Suprapubic skin (tissue), 4 donors: ENCODE data around the gene TTI1. TPM values are rescaled to one million over a fixed set of nuclear protein-coding genes. Genes with fewer than 3 reads are reported as not detected.
"Not testable (repeated sequence)": the region's sequence is repeated elsewhere in the genome, so short reads cannot be mapped to it uniquely, and the experiment has no call there.

Experiments used
- DNase-seq, 2 donors: peaks; one replicate each; pipeline ENCODE4 v3.0.0-alpha.2; 2019; ENCODE audit warnings: low spot score in 2 of 2
- H3K27ac ChIP-seq: fragments of 200-600 bp; sonication (generic); one replicate; pipeline ENCODE4 v1.5.1; 2019
- H3K27me3 ChIP-seq: fragments of 200-600 bp; sonication (generic); one replicate; pipeline ENCODE4 v1.5.1; 2019
- H3K36me3 ChIP-seq: fragments of 200-600 bp; sonication (generic); one replicate; pipeline ENCODE4 v1.5.1; 2019
- H3K4me1 ChIP-seq: fragments of 200-600 bp; sonication (generic); one replicate; pipeline ENCODE4 v1.5.1; 2019
- H3K4me3 ChIP-seq: fragments of 200-600 bp; sonication (generic); one replicate; pipeline ENCODE4 v1.5.1; 2019; ENCODE audit warnings: mild to moderate bottlenecking
- H3K9me3 ChIP-seq: fragments of 200-600 bp; sonication (generic); one replicate; pipeline ENCODE4 v1.5.1; 2019
- EP300 ChIP-seq: sonication (generic); formaldehyde crosslinking; IDR thresholded peaks from one replicate; pipeline ENCODE4 v1.6.1; 2017; ENCODE audit warnings: antibody characterized with exemption
- POLR2A ChIP-seq, 2 donors: fragments of 450-650 bp; IDR thresholded peaks; one replicate each; pipeline ENCODE4 v1.6.1; 2017; ENCODE audit warnings: antibody characterized with exemption in 2 of 2, mild to moderate bottlenecking in 2 of 2, moderate library complexity in 2 of 2
- POLR2AphosphoS5 ChIP-seq, 3 donors: sonication (generic); formaldehyde crosslinking; IDR thresholded peaks; one replicate each; pipeline ENCODE4 v1.6.1; 2017; ENCODE audit warnings: antibody characterized with exemption in 3 of 3
- WGBS: methylation state at CpG from one replicate; pipeline ENCODE4 v1.1.5; 2018; 5-methylcytosine and 5-hydroxymethylcytosine counted together
- total RNA-seq, 4 donors: library from RNA; depleted of rRNA; stranded (reverse); fragments of >200 nt; gene quantifications; one replicate each; pipeline ENCODE4 v1.1.0, GENCODE V29; 2016
- TF ChIP-seq, protein P1 (sequence below), 2 donors: fragments of 200-600 bp in 1 of 2; fragments of 450-650 bp in 1 of 2; sonication (generic) in 1 of 2; IDR thresholded peaks; one replicate each; pipeline ENCODE4 v1.5.1; 2016 to 2019; ENCODE audit warnings: antibody characterized with exemption in 2 of 2, mild to moderate bottlenecking in 1 of 2, moderate library complexity in 1 of 2

Gene TTI1
- total RNA-seq, 4 donors from 2014 or later = 11.2 to 24.7 (median 17.1) TPM

DNA sequence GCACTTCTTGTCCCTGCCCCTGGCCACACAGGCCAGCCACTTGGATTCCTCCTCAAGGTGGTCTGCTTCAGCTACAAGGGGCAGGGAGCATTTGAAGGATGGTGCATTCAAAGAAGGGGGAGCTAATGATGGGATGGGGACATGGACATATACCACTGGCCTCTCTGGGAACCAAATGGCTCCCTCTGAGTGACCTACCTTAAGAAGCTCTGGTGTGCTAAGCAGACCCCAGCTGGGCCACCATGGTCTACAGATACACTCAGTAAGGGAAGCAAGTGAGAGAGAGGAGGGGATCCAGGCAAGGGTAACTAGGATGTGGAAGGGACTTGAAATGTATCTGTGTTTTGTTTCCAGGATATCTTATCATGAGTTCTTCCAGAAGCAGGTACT is 62.4 kb downstream of the TTI1 start:
- Histone ChIP-seq H3K9me3 (peaks cover 4% of the 10 kb centered on the region), H3K27ac (no peak overlapping the region), H3K27me3 (no peaks in the 10 kb centered on the region), H3K4me1 (no peaks in the 10 kb centered on the region), H3K4me3 (no peak overlapping the region), H3K36me3 (no peaks in the 10 kb centered on the region)
- peak in 1 of 2 donors; percentile 20 for DNase-seq
- TF ChIP-seq POLR2AphosphoS5 (IDR thresholded peaks at IDR 0.05) (no peak), POLR2A (IDR thresholded peaks at IDR 0.05) (no peak), EP300 (no peak)
- TF ChIP-seq, protein P1, sequence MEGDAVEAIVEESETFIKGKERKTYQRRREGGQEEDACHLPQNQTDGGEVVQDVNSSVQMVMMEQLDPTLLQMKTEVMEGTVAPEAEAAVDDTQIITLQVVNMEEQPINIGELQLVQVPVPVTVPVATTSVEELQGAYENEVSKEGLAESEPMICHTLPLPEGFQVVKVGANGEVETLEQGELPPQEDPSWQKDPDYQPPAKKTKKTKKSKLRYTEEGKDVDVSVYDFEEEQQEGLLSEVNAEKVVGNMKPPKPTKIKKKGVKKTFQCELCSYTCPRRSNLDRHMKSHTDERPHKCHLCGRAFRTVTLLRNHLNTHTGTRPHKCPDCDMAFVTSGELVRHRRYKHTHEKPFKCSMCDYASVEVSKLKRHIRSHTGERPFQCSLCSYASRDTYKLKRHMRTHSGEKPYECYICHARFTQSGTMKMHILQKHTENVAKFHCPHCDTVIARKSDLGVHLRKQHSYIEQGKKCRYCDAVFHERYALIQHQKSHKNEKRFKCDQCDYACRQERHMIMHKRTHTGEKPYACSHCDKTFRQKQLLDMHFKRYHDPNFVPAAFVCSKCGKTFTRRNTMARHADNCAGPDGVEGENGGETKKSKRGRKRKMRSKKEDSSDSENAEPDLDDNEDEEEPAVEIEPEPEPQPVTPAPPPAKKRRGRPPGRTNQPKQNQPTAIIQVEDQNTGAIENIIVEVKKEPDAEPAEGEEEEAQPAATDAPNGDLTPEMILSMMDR (IDR thresholded peaks at IDR 0.05) = no peak

DNA sequence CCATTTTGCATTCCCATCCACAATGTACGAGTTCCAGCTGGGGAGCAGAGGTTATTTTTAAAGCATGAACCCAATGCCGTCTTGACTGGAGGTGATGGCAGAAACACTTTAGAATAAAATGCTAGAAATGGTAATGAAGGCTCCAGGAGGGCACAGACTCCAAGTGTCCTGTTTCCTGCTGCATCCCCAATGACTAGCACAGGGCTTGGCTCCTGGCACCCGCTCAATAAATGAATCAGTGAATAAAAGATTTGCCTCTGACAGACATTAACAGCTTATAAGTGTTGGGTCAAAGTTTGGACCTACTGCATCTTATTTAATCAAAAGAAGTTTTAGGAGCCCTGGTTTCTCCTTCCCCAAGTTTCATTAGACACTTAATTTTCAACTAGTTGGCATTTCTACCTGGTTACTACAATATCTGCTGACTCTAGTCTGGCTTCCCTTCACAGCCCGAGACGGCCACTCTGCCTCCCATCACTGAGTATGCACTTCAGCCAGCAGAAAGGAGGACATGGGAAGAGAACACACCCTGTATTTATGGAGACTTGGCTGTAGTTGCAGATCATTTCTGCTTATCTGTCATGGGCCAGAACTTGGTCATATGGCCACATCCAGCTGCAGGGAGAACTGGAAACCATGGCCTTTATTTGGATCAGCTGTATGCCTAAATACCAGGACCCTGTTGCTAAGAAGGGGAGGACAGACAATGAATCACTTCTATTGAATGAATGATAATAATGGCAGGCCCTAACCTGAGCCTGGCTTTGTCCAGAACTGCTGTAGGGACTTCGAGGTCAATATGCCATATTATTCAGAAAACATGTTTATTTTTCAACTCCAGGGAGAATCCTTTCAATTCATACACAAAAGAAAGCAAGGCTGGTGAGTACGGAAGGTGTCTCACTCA is 63.1 kb downstream of the TTI1 start:
- Histone ChIP-seq H3K27me3 (no peaks in the 10 kb centered on the region), H3K27ac (no peak overlapping the region), H3K9me3 (peaks cover 4% of the 10 kb centered on the region), H3K4me1 (no peaks in the 10 kb centered on the region), H3K36me3 (no peaks in the 10 kb centered on the region), H3K4me3 (no peak overlapping the region)
- no peak for TF ChIP-seq EP300
- no peak for TF ChIP-seq POLR2A (IDR thresholded peaks at IDR 0.05)
- no peak for TF ChIP-seq POLR2AphosphoS5 (IDR thresholded peaks at IDR 0.05)
- TF ChIP-seq, protein P1 (IDR thresholded peaks at IDR 0.05) = no peak
- 71% methylated on average over 7 of the region's 7 CpGs for WGBS
- peak in 1 of 2 donors; percentile 13 for DNase-seq

- Histone ChIP-seq H3K4me3 (no peak overlapping the region), H3K27ac (no peak overlapping the region), H3K36me3 (no peaks in the 10 kb centered on the region), H3K9me3 (peaks cover 4% of the 10 kb centered on the region), H3K4me1 (no peaks in the 10 kb centered on the region), H3K27me3 (no peaks in the 10 kb centered on the region)
- peak in 1 of 2 donors; percentile 65 for DNase-seq
- 75% methylated on average over 6 of the region's 6 CpGs for WGBS
- TF ChIP-seq EP300 (no peak), POLR2AphosphoS5 (IDR thresholded peaks at IDR 0.05) (no peak), POLR2A (IDR thresholded peaks at IDR 0.05) (no peak)
- TF ChIP-seq, protein P1 (IDR thresholded peaks at IDR 0.05) = no peak
Measured at GRCh38 chr20:37968841-37969401, 64.3 kb downstream of the TTI1 start.

DNA sequence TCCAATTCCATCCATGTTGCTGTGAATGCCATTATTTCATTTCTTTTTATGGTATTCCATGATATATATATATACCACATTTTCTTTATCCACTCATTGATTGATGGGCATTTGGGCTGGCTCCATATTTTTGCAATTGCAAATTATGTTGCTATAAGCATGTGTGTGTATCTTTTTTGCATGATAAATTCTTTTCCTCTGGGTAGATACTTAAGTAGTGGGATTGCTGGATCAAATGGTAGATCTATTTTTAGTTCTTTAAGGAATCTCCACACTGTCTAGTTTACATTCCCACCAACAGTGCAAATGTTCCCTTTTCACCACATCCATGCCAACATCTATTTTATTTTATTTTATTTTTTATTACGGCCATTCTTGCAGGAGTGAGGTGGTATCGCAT is 69.8 kb downstream of the TTI1 start:
- not testable (repeated sequence) for H3K36me3 ChIP-seq, H3K4me1 ChIP-seq, H3K4me3 ChIP-seq, DNase-seq, H3K27ac ChIP-seq, H3K27me3 ChIP-seq
- WGBS = 98% methylated on average over 2 of the region's 2 CpGs
- H3K9me3 ChIP-seq = peaks cover 11% of the 10 kb centered on the region

- no peak overlapping the region for H3K27ac ChIP-seq
- H3K9me3 ChIP-seq = peaks cover 8% of the 10 kb centered on the region
- no peak overlapping the region for H3K4me3 ChIP-seq
- H3K27me3 ChIP-seq = peaks cover 2% of the 10 kb centered on the region
- H3K36me3 ChIP-seq = no peaks in the 10 kb centered on the region
- TF ChIP-seq, protein P1 (IDR thresholded peaks at IDR 0.05) = no peak
- no peak for TF ChIP-seq POLR2AphosphoS5 (IDR thresholded peaks at IDR 0.05)
- TF ChIP-seq EP300 = no peak
- no peak for TF ChIP-seq POLR2A (IDR thresholded peaks at IDR 0.05)
- no peak for DNase-seq
- no peaks in the 10 kb centered on the region for H3K4me1 ChIP-seq
- WGBS = 60% methylated on average over 1 of the region's 1 CpG
Measured at GRCh38 chr20:37961066-37961465, 72.2 kb downstream of the TTI1 start.
